OCI-LY3 (cell line): ENCODE measurements around the gene CNP.

Source experiments
- EZH2phosphoT487 ChIP-seq: fragments of 200-600 bp; shearing (Covaris generic); IDR thresholded peaks from 2 replicates; pipeline ENCODE4 v1.6.1; 2018; ENCODE audit warnings: antibody characterized with exemption, mixed run types, low read depth
- TF ChIP-seq, protein P1 (sequence below): fragments of 200-600, 300-600 bp; sonication (generic); IDR thresholded peaks from 2 replicates; pipeline ENCODE4 v1.5.1; 2014; ENCODE audit warnings: antibody characterized with exemption, low read length, low read depth

DNA sequence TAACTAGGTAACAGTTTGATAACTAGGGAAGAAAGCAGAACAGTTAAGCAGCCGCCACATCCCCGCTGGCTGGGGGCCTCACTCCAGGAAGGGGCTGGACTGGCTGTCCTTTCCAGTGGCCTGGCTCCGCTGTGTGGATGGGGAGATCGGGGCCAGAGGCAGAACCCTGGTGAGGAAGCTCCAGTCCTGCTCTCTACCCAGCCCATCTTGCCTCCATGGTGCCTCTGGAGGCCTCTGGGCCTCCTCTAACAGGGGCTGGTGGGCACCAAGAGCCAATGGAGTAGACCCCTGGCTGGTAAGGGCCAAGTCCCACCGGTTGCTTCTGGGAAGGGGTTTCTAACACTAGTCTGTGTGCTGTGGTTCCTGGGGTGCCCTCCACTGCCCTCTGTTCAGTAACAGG lies 8.1 kb downstream of the CNP start:
- TF ChIP-seq, protein P1, sequence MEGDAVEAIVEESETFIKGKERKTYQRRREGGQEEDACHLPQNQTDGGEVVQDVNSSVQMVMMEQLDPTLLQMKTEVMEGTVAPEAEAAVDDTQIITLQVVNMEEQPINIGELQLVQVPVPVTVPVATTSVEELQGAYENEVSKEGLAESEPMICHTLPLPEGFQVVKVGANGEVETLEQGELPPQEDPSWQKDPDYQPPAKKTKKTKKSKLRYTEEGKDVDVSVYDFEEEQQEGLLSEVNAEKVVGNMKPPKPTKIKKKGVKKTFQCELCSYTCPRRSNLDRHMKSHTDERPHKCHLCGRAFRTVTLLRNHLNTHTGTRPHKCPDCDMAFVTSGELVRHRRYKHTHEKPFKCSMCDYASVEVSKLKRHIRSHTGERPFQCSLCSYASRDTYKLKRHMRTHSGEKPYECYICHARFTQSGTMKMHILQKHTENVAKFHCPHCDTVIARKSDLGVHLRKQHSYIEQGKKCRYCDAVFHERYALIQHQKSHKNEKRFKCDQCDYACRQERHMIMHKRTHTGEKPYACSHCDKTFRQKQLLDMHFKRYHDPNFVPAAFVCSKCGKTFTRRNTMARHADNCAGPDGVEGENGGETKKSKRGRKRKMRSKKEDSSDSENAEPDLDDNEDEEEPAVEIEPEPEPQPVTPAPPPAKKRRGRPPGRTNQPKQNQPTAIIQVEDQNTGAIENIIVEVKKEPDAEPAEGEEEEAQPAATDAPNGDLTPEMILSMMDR = no peak
- no peak for TF ChIP-seq EZH2phosphoT487
